Fibroblast of skin of right quadriceps (primary cell): ENCODE measurements around the gene HOXA5.

Experiments used
- DNase-seq: peaks from one replicate; pipeline ENCODE4 v3.0.0-alpha.2; 2013

Gene HOXA5

GRCh38 chr7:27147199-27148030, 3.9 kb upstream of the HOXA5 start, which contains the start of gene HOXA6:
Gene HOXA6, minus strand, starts transcription at chr7:27147774. Its CDS starts 25 bp downstream, at chr7:27147749.
- DNase-seq, result peak; percentile 45

- no peak for DNase-seq
Measured at GRCh38 chr7:27146491-27147198, 3.2 kb upstream of the HOXA5 start.

- DNase-seq, result no peak
Measured at GRCh38 chr7:27145914-27146412, 2.5 kb upstream of the HOXA5 start.

- DNase-seq, result no peak
Measured at GRCh38 chr7:27145165-27145913, 1.9 kb upstream of the HOXA5 start.

GRCh38 chr7:27144781-27145164, 1.3 kb upstream of the HOXA5 start:
- DNase-seq, result no peak

GRCh38 chr7:27143950-27144780, 684 bp upstream of the HOXA5 start:
- DNase-seq, result no peak

GRCh38 chr7:27142580-27143022, 880 bp downstream of the HOXA5 start:
- DNase-seq, result no peak

- DNase-seq, result no peak
Measured at GRCh38 chr7:27141923-27142579, 1.4 kb downstream of the HOXA5 start.

- no peak for DNase-seq
Measured at GRCh38 chr7:27141137-27141922, 2.2 kb downstream of the HOXA5 start.

- DNase-seq, result no peak
Measured at GRCh38 chr7:27140126-27140857, 3.2 kb downstream of the HOXA5 start.

GRCh38 chr7:27139334-27140125, 4.0 kb downstream of the HOXA5 start:
- no peak for DNase-seq

GRCh38 chr7:27138985-27139333, 4.5 kb downstream of the HOXA5 start:
- no peak for DNase-seq

- no peak for DNase-seq
Measured at GRCh38 chr7:27138472-27138871, 5.0 kb downstream of the HOXA5 start.

GRCh38 chr7:27137640-27138315, 5.7 kb downstream of the HOXA5 start:
- DNase-seq, result peak; percentile 20

- DNase-seq, result peak; percentile 89
Measured at GRCh38 chr7:27134392-27134791, 9.1 kb downstream of the HOXA5 start.

- DNase-seq, result no peak
Measured at GRCh38 chr7:27133409-27134231, 9.9 kb downstream of the HOXA5 start.

- no peak for DNase-seq
Measured at GRCh38 chr7:27132978-27133377, 10.5 kb downstream of the HOXA5 start.

- DNase-seq, result no peak
Measured at GRCh38 chr7:27132214-27132613, 11.3 kb downstream of the HOXA5 start.
